Measurements from ENCODE around the gene FAM117A. TPM values are rescaled to one million over a fixed set of nuclear protein-coding genes. Genes with fewer than 3 reads are reported as not detected.
A peak's percentile ranks its signal among the peaks of the same experiment; 100 is the strongest.

FAM117A gene
- total RNA-seq, 2 donors from 2014 or later: 15.1 to 15.5 TPM

DNA sequence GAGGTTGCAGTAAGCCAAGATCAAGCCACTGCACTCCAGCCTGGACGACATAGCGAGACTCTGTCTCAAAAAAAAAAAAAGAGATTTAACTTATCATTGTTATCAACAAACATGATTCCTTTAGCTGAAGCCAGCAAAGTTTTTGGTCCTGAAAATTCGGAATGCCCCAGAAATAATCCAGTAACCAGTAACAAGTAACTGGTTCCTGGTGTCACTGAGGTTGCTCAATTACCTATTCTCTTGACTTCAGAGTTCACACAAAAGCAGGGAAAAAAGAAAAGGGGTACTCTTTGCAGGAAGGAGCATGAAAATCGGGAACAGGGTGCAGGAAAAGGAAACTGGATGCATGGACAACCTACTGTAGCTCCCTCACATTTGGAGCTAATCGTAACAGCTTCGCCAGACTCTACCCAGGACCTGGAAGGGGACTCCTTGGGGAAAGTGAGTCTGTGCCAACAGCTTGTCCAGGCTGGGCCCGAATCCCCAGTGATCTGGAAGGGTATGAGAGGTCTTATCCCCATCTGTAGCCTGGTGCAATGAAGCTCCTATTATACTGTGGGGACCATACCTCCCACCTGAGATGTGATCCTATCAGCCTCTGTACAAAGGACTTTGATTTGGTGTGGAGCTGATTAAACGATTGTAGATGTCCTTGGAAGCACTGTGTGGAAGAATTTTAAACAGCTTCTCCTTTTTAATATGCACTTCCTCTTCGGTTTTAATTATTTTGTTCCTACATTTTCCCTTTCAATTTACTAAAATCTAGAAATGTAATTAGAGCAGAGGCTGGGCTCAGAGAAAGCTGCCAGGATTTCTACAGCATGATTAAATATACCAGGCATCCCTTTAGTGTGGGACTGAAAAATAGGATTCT is 82.6 kb downstream of the FAM117A start:
- peak; percentile 55 for DNase-seq (ENCODE audit: low spot score)
- no peaks in the 10 kb centered on the region for H3K27me3 ChIP-seq
- no peak overlapping the region for H3K4me3 ChIP-seq
- H3K4me1 ChIP-seq: peaks cover 0 to 13% of the 10 kb centered on the region in 2 donors
- no peaks in the 10 kb centered on the region for H3K9me3 ChIP-seq
- H3K27ac ChIP-seq: no peak overlapping the region
- TF ChIP-seq, protein P1, sequence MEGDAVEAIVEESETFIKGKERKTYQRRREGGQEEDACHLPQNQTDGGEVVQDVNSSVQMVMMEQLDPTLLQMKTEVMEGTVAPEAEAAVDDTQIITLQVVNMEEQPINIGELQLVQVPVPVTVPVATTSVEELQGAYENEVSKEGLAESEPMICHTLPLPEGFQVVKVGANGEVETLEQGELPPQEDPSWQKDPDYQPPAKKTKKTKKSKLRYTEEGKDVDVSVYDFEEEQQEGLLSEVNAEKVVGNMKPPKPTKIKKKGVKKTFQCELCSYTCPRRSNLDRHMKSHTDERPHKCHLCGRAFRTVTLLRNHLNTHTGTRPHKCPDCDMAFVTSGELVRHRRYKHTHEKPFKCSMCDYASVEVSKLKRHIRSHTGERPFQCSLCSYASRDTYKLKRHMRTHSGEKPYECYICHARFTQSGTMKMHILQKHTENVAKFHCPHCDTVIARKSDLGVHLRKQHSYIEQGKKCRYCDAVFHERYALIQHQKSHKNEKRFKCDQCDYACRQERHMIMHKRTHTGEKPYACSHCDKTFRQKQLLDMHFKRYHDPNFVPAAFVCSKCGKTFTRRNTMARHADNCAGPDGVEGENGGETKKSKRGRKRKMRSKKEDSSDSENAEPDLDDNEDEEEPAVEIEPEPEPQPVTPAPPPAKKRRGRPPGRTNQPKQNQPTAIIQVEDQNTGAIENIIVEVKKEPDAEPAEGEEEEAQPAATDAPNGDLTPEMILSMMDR (IDR thresholded peaks at IDR 0.05): no peak
- H3K36me3 ChIP-seq: no peaks in the 10 kb centered on the region

DNA sequence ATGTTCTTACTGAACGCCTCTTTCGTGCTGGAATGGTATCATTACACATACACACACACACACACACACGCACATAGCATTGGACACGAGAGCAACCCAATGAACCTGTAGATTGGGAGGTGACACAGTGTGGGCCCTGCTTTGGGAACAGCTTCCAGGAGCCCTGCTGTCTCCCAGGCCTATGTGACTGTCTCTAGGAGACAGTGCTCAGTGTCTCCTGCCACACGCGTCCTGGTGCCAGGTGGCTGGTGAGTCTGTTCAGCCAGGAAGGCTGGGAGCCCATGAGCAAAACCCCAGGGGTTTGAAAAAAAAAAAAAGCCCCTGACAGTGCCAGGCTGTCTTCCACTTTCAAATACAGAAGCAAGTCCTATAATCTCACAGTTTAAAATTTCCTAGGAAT is 83.6 kb downstream of the FAM117A start:
- Histone ChIP-seq H3K4me3 (no peak overlapping the region), H3K27ac (no peak overlapping the region), H3K27me3 (no peaks in the 10 kb centered on the region), H3K9me3 (no peaks in the 10 kb centered on the region), H3K4me1 (peaks cover 0 to 23% of the 10 kb centered on the region in 2 donors), H3K36me3 (no peaks in the 10 kb centered on the region)
- TF ChIP-seq, protein P1 (IDR thresholded peaks at IDR 0.05): no peak
- DNase-seq (ENCODE audit: low spot score): peak; percentile 53

DNA sequence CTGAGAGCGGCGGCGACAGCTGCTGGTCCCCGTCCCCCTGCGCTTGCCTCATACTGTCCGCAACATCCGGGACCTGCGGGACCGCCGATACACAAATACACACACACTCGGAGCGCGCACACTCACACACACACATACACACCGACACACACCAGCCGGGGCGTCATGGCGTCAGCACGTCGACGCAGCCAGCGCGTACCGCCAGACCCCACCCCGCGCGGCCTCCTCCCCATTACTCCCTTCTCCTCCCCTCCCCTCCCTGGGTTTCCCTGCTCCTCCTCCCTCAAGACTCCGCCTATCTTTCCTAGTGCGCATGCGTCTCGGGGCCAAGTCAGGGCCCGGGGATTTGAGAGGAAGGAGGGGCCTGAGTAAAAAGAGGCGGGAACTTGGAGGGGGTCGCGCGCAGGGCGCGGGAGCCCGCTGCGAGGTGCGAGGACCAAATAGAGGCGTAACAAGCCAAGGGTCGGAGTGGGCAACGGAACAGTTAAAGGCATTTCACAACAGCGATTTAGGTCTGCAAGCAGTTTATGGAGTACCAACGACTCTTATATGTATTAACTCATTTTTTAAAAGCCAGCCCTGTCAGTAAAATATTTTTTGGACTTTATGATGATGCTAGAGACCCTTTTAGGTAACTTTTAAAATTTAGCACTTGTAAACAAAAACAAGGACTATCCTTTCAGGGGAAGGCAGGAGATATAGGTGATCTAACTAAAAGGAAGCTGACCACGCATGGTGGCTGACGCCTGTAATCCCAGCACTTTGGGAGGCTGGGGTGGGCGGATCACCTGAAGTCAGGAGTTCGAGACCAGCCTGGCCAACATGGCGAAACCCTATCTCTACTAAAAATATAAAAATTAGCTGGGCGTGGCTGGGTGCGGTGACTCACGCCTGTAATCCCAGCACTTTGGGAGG is 85.7 kb downstream of the FAM117A start, which contains the start of gene SPOP:
SPOP (minus strand) TSS at position 165 of the 915 bp plus-strand sequence. CDS start 55,287 bp downstream, outside the sequence.
- peak within 1 kb of the TSS; percentile 73 to 78 for H3K4me3 ChIP-seq
- no peaks in the 10 kb centered on the region for H3K27me3 ChIP-seq
- no peaks in the 10 kb centered on the region for H3K36me3 ChIP-seq
- H3K9me3 ChIP-seq: no peaks in the 10 kb centered on the region
- H3K27ac ChIP-seq: peak within 1 kb of the TSS; percentile 99
- peak; percentile 99 for DNase-seq (ENCODE audit: low spot score)
- peaks cover 0 to 42% of the 10 kb centered on the region in 2 donors for H3K4me1 ChIP-seq
- TF ChIP-seq, protein P1 (IDR thresholded peaks at IDR 0.05): no peak

DNA sequence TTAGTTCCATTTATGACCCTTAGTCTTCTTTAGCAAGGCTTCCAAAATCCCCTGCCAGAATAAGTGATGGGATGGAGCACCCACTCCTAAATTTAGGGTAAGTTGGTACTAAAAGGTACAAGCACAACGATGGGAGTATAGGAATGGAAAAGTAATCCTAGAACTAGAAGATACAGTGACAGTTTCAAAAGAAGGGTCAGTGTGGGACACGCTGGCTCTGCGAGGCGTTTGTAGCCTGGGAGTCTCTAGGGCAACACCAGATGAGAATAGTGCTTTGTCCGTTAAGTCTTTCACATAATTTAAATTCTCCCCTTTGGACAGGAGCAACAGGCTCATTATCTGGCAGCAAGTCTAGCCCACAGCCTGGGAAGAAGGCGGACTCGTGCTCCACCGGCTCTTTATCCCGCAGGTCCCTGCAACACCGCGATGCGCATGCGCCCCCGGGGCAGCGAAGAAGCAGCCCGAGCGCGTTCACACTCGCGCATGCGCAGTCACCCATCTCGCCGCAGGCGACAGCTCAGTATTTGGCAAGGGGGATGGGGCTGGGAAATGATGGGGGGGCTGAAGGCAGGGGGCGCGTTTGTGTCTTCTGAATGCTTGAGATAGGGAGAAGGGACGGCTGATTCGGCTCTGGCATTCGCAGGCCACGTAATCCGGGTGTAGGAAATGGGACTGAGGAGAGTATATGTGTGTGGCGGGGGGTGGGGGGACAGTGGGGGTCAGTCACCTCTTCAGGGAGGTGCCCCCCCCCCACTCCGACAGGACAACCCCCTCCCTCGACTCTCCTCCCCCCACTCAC is 86.6 kb downstream of the FAM117A start:
- Histone ChIP-seq H3K4me3 (peak overlapping the region; percentile 73 to 78), H3K4me1 (peaks cover 0 to 45% of the 10 kb centered on the region in 2 donors)
- TF ChIP-seq, protein P1 (IDR thresholded peaks at IDR 0.05): peak in 1 of 2 donors; percentile 33

DNA sequence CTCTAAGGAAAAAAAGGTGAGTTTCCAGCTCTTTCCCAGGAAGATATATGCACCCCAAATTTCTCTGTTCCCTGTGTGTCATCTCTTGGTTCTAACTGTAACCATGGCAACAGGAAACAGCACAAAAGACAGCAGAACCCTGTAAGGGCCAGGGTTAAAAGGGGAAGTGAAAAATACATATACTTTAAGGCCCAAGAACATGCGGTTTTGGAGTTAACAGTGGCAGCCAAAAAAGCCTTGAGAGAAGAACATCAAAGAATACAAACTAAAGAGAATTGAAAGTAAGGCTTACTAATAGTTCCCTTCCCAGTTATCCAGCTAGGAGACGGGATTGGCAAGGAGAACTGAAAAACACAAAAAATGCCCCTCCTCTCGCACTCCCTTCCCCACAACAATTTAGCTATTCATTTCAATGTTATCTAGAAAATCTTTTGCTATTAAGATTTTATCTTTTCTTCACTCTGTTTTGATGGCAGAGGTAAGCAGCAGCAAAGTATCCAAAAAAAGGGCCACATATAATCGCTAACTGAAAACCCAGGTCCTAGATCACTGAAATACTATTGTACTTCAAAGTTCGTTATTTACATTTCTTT is 87.6 kb downstream of the FAM117A start:
- peak; percentile 28 for DNase-seq (ENCODE audit: low spot score)
- Histone ChIP-seq H3K27ac (peak overlapping the region; percentile 99), H3K4me1 (peaks cover 0 to 55% of the 10 kb centered on the region in 2 donors), H3K27me3 (no peaks in the 10 kb centered on the region), H3K9me3 (no peaks in the 10 kb centered on the region), H3K36me3 (no peaks in the 10 kb centered on the region), H3K4me3 (peak overlapping the region; percentile 73 to 78)
- TF ChIP-seq, protein P1 (IDR thresholded peaks at IDR 0.05): no peak

More for the DNA sequence above, 86.6 kb downstream of the FAM117A start:
- Histone ChIP-seq H3K36me3 (no peaks in the 10 kb centered on the region), H3K9me3 (no peaks in the 10 kb centered on the region), H3K27ac (peak overlapping the region; percentile 99), H3K27me3 (no peaks in the 10 kb centered on the region)
- peak; percentile 96 for DNase-seq (ENCODE audit: low spot score)
